GM21737 (cell line): ENCODE data around the gene RFX7.

ENCODE experiments used
- ATAC-seq: cut with Tn5 transposase; IDR thresholded peaks from one replicate; pipeline ENCODE4 v1.9.1; 2021; ENCODE audit warnings: mild to moderate bottlenecking, moderate library complexity; ENCODE audit not compliant: unreplicated experiment

Gene RFX7

GRCh38 chr15:56052395-56053045 is 191.2 kb downstream of the RFX7 start:
- no peak for ATAC-seq

DNA sequence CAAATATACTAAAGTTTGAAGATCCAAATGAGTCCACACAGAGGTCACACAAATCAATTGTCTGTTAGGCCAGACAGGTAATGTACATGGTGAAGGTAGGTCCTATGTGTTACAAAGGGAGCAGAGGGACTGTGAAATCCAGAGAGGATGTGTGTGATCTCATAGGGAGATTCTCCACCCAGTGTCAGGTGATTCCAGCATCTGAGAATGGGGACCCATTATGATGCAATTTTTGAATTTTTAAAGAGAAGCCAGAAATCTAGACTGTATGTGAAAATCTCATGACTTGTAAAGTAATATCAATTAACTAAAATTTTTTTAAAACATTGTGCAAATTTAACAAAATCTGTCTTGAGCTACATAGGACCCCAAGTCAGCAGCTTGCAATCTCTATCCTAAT is 192.0 kb downstream of the RFX7 start:
- ATAC-seq = no peak

DNA sequence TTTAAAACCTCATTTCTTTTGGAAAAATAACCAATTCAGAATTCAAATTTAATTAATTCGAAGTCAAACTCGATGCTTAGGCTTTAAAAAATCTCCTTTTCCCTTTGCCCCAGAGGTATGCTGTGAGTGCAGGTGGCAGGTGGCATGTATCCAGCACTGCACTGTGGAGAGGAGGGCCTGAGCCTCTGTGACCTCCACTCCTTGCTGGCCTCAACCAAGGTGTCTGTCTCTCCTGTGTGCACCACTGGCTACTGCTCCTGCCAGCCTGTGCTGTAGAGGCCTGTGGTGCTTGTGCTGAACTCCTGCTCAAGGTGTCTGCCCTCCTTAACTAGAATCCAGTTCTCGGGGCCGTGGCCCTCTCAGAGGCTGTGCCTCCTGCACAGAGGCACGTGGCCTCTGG is 194.1 kb downstream of the RFX7 start:
- no peak for ATAC-seq

GRCh38 chr15:56047354-56047753 is 196.3 kb downstream of the RFX7 start:
- no peak for ATAC-seq

DNA sequence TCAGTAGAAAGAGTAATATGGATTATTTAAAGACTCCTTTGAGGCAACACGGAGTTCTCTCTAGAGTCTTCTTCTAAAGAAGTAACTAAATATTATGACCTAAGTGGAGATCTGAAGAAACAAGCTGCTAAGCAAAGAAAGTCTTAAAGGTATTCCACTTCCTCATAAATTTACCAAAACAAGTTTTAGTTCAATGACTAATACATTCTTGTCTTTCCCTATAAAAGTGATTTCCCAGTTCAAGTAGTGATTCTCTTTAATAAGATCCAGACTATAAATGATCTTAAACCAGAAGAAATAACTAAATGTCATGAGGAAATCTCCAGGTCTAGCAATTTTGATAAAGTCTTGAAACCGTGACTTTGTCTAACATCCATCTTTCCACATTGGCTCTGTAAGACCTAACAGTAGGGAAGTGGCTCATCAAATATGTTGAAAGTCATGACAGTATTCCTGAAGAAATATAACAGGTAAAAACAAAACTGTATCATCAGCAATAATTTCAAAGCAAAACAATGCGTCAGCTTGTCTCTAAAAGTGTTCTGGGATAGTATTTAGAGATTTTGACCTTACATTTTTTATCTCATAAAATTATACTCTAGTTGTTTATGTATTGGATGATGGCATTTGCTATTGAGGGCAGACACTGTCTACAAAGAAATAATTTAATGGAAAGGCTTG is 198.5 kb downstream of the RFX7 start:
- no peak for ATAC-seq

DNA sequence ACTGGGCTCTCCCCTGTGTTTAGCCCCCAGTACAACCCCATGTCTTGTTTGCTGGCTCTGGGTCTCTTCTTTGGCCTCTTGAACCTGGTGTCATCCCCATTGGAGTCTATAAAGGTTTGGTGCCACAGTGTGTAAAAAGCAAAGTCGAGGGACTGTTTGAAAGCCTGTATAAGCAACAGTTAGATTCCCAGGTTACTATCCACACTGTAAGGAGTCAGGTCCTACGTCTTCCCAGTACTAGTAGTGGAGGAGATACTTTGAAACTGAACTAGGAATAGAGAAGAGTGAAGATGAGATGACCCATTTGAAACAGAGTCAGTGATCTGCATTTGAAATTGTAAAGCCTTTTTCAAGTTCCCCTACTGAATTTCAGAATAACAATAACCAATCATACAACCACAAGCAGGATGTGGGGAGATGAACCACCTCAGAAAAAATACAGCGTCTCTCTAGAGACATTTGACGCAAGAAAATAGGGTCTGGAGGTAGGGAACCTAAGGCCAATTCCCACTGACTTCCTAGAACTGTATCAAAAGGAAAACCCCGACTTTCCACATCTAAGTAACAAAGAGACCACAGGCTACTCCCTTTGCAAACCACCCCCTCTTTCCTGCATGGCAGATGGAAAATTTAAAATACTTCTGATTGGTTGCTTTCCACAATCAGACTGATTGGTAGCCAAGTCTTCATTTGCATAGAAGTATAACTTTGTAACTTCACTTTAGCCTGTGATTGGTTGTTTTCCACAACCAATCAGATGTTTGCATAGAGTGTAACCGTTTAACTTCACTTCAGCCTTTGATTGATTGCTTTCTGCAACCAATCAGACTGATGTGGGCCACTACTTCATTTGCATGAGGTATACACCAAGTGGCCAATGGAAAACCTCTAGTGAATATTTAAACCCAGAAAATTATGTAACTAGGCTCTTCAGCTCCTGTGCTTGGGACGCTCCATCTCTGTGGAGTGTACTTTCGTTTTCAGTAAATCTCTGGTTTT is 200.4 kb downstream of the RFX7 start:
- no peak for ATAC-seq

DNA sequence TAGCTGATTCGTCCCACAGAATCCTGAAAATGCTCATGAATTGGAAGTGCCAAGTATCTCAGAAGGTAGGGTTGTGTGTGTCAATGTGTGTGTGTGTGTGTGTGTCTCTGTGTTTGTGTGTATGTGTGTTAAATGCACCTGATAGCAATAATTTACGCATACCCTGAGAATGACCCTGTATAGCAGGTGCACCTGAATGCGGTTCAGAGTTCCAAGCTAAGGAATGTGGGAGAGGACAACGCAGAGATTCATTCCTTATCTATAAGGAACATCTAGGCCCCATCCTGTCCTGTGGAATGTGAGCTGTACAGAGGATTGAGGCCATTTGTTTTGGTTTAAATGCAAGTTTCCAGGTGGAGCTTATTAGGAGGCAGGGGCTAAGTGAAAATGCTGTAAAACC is 201.2 kb downstream of the RFX7 start:
- no peak for ATAC-seq

DNA sequence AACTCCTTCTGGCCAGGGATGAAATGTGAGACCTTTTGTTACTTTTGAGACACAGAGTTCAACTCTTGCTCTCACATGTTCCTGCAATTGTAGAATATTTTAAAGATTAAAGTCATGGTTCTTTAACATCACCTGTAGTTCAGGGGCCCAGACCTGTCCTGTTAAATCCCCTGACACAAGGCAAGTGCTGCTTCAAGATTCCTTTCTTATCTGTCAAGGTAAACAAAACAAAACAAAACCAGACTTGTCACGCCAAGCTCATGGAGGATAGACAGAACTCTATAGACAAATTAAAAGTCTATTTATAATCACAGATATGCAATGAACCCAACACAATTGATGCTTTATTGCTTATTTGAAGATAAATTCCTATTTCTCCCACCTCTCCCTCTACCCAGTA is 201.6 kb downstream of the RFX7 start:
- ATAC-seq = no peak

- ATAC-seq = no peak
Observed at GRCh38 chr15:56040081-56041035, 203.3 kb downstream of the RFX7 start.

- no peak for ATAC-seq
Observed at GRCh38 chr15:56038707-56039106, 205.0 kb downstream of the RFX7 start.

DNA sequence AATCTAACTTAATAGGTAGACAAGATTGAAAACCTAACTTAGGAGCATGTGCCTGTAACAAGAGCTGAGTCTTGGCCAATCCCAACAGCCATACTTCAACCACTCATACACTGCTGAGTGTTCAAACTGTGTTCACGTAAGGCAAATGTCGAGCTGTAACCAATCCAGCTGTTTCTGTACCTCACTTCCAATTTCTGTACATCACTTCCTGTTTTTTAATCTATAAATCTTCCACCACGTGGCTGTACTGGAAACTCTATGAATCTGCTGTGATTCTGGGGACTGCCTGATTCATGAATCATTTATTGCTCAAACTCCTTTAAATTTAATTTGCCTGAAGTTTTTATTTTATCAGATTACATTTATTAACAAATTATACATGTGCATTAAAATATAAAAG is 205.7 kb downstream of the RFX7 start:
- ATAC-seq = no peak
